ENCODE measurements around the gene MGAT3.

Gene MGAT3

DNA sequence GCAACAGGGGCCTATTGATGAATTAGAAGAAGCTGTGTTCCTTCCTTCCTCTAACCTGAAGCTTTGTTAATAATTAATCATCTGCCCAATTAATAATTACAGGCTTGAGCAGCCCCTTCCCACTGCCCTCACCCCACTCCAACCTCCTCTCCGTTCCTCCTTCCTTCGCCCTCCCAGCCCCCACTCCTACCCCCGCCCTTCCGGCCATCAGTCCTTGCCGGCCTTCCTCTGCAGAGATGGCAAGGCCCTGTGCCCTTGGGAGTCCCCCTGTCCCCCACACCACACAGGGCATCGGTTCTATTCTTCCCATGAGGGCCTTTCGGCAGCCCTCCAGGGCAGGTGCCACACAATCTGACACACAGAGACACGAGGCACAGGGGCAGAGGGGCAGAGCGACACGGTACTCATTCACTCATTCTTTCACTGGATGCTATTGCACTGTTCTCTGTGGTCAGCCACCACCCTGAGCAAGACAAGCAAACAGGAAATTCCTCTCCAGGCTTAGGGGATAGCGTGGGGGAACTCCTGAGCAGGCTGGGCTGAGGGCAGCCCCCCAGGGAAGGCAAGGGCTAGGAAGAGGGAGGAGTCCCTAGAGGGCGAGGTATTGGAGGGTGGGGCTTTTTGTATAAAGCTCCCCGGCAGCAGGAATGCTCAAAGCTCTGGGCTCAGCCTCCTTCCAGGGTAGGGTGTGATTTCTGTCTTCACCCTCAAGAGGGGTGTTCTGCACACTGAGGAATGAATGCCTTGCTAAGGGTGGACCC lies 14.7 kb downstream of the MGAT3 start:
- DNase-seq (ENCODE audit: low read depth in 2 of 2): no peak

DNA sequence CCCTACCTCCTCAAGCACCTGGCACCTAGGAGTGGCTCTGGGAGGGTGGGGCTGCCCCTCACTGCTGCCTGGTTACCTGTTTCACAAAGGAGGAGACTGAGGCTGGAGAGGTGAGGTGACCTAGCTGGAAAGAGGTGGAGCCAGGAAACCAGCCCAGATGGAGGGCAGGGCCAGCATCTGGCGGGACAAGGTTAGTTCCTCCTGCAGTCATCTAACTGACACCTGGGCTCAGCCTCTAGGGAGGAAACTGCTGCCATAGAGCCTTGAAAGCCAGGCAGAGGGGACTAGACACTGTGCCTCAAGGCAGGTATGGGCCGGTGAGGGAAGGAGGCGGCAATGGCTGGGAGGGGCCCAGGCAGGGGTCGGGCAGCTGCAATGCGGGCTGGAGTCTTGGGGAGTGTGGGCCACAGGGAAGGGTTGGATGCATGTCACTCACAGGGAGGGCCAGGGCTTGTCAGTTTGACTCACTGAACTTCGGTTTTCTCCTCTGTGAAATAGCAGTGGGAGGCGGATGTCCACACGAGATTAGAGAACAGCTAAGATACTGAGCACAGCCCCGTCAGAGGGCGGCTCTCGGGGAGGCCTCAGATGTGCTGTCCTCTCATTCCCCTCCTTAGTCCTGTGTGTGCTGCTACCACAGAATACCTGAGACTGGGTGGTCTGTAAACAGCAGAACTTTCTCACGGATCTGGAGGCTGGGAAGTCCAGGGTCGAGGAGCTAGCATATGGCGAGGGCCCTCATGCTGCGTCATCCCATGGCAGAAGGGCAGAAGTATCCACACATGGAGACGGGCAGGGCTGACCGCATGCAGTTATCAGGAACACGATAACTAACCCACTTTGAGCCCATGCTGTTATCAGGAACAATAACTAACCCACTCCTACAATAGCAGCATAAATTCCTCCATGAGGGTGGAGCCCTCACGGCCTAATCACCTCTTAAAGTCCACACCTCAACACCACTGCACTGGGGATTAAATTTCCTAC lies 16.1 kb downstream of the MGAT3 start:
- no peak for DNase-seq (ENCODE audit: low read depth in 2 of 2)

DNA sequence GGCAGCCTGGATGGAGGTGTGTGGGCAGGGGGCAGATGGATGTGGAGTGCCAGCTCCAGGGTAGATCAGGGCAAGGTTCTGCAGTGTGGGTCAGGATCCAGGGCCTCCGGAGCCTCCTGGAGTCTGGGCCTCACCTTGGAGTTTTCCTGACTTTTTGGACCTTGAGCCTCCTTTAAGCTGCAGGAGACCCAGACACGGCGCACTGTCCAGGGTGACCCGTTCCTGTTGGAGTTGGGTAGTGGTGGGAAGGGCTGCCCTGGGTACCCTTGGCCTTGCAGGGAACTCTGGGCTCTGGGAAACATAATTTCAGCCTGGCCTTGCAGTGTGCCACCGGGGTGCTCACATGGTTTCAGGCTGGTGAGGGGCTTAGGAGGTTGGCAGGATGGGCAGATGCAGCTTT lies 17.0 kb downstream of the MGAT3 start:
- no peak for DNase-seq (ENCODE audit: low read depth in 2 of 2)

GRCh38 chr22:39474351-39475111 lies 17.7 kb downstream of the MGAT3 start:
- DNase-seq (ENCODE audit: low read depth in 2 of 2): no peak

DNA sequence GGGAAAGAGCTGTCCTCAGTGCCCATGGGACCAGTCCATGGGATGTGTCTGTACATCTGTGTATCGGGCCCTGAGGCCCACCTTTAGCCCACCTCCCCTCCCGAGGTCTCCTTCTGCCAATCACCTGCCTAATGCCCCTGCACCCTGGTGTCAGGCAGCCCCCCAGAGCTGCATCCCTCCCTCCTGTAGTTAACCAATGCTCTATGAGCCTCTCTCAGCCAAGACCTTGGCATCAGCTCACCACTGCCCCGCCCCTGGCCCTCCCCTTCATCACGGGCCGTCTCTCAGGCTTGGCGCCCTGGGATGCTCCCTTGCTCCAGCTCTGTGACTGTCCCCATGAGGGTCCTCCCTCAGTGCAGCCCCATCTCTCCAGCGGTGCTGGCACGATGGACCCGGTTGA lies 18.5 kb downstream of the MGAT3 start:
- no peak for DNase-seq (ENCODE audit: low read depth in 2 of 2)

DNA sequence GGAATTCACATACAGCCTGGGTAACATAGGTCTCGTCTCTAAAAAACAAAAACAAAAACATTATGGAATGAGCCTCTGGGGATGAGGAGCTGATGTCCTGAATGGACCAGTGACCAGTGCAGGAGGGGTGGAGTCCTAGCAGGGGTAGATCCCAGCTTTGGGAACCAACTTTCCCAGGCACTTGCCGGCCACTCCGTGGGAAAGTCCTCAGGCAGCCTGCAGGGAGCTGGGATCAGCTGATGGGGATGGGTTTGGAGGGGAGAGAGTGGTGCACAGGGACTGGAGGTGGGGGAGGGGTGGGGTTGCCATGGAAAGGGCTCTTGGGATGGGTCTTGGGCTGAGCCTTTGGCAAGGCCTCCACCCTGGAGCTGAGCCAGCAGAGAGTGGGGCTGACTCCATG lies 19.1 kb downstream of the MGAT3 start:
- DNase-seq (ENCODE audit: low read depth in 2 of 2): no peak

GRCh38 chr22:39476664-39477063 lies 19.9 kb downstream of the MGAT3 start:
- no peak for DNase-seq (ENCODE audit: low read depth in 2 of 2)

GRCh38 chr22:39477542-39477941 lies 20.7 kb downstream of the MGAT3 start:
- DNase-seq (ENCODE audit: low read depth in 2 of 2): no peak

DNA sequence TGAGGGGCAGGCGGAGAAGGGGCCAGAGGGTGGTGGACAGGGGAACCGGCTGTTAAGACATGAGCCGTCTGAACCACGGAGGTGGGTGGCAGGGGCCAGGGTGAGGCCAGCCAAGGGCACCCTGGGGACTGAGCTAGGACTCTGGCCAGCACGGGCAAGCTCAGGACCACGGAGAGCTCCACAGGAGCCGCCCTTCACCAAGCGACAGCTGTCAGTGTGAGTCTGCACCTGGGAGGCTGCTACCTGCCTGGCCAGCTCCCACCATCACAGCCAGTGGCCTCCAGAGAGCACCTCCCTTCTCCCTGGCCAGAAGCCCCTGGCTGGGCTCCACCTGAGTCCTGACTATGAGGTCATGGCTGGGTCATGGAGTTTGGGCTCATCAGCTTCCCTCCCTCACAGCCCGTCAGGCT lies 21.6 kb downstream of the MGAT3 start:
- no peak for DNase-seq (ENCODE audit: low read depth in 2 of 2)

DNA sequence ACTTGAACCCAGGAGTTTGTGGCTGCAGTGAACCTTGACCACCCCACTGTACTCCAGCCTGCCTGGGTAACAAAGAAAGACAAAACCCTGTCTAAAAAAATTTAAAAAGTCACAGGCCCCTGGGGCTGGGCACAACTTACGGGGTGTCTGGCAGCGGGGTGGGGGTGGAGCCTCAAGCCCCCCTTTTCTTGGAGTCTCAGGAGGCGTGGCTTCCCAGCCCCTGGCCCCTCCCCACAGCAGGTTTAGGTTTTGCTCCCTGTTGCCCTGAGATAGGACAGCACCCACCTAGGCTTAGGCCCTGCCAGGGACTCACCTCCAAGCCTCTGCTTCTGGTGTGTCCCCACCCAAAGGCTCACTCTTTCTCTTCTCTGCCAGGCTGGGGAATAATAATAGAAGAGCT lies 22.4 kb downstream of the MGAT3 start:
- DNase-seq (ENCODE audit: low read depth in 2 of 2): no peak

DNA sequence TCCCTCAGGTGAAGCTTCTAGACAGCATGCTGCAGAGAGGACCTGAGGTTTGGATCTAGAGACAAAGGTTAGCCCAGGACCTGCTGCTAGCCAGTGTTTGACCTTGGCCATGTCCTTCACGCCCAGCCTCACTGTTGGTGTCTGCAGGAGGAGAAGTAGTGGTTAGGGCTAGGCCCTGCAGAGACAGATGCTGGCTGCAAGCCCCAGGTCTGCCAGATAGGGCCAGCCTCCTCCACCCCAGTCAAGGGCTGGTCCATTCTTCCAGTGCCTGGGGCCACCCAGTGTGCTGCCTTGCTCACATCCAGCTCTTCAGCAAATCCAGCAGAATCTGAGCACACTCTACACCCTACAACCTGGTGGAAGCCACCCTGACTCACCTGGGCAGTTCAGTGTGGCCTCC lies 23.7 kb downstream of the MGAT3 start:
- DNase-seq (ENCODE audit: low read depth in 2 of 2): no peak

DNA sequence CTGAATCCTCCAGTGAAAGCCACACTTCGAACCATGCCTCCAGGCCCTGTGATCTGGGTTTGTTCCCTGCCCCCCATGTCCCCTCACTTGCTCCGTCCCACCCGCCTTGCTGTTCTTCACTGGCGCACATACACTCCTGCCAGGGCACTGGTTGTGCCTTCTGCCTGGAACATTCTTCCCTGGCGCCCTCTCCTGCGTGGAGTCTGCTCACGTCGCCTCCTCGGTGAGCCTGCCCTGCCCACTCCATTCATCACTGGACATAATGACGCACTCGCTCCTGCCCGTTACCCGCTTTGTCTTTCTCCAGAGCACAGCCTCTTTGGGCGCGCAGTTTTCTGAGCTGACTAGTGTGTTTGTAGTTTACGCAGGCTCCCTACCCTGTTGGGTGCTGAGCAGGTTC lies 24.2 kb downstream of the MGAT3 start:
- DNase-seq (ENCODE audit: low read depth in 2 of 2): no peak

GRCh38 chr22:39481595-39481994 lies 24.8 kb downstream of the MGAT3 start:
- DNase-seq (ENCODE audit: low read depth in 2 of 2): no peak

DNA sequence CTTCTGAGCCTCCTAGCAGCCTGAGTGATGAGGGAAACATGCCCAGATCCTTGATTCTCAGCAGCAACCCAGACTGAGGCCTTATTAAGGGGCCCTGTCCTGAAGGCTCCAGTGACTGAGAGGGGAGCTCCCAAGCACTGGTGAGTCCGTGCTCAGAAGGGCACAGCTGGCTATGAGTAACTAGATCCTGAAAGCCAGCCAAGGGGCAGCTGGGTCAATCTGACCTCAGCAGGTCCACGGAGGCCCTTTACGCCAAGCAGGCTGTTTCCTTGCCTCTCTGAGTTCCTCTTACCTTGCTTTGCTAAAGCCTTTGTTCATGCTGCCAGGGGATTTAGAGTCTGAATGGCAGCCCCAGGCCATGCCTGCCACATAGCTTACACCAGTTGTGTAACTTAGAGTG lies 26.0 kb downstream of the MGAT3 start:
- no peak for DNase-seq (ENCODE audit: low read depth in 2 of 2)

DNA sequence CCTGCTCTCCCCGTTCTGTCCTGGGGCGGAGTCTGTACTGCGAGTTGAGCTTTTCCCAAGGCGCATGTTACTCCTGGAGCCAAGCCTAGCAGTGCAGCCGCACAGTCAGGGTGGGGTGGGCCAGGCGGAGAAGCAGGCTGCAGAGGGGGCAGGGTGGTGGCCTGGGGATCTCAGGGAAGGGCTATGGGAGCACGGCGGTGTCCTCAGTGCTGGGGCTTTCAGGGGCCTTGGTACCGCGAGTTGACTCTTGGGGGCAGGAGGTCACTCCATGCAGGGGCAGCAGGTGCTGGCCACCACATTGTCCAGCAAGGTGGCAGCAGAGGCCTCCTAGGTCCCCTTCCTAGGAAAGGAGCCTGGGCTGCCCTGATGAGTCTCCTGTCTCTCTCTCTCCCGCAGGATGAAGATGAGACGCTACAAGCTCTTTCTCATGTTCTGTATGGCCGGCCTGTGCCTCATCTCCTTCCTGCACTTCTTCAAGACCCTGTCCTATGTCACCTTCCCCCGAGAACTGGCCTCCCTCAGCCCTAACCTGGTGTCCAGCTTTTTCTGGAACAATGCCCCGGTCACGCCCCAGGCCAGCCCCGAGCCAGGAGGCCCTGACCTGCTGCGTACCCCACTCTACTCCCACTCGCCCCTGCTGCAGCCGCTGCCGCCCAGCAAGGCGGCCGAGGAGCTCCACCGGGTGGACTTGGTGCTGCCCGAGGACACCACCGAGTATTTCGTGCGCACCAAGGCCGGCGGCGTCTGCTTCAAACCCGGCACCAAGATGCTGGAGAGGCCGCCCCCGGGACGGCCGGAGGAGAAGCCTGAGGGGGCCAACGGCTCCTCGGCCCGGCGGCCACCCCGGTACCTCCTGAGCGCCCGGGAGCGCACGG lies 30.4 kb downstream of the MGAT3 start:
- DNase-seq (ENCODE audit: low read depth in 2 of 2): no peak

GRCh38 chr22:39487826-39488520 lies 31.2 kb downstream of the MGAT3 start:
- no peak for DNase-seq (ENCODE audit: low read depth in 2 of 2)

GRCh38 chr22:39488563-39489083 lies 31.8 kb downstream of the MGAT3 start:
- no peak for DNase-seq (ENCODE audit: low read depth in 2 of 2)

DNA sequence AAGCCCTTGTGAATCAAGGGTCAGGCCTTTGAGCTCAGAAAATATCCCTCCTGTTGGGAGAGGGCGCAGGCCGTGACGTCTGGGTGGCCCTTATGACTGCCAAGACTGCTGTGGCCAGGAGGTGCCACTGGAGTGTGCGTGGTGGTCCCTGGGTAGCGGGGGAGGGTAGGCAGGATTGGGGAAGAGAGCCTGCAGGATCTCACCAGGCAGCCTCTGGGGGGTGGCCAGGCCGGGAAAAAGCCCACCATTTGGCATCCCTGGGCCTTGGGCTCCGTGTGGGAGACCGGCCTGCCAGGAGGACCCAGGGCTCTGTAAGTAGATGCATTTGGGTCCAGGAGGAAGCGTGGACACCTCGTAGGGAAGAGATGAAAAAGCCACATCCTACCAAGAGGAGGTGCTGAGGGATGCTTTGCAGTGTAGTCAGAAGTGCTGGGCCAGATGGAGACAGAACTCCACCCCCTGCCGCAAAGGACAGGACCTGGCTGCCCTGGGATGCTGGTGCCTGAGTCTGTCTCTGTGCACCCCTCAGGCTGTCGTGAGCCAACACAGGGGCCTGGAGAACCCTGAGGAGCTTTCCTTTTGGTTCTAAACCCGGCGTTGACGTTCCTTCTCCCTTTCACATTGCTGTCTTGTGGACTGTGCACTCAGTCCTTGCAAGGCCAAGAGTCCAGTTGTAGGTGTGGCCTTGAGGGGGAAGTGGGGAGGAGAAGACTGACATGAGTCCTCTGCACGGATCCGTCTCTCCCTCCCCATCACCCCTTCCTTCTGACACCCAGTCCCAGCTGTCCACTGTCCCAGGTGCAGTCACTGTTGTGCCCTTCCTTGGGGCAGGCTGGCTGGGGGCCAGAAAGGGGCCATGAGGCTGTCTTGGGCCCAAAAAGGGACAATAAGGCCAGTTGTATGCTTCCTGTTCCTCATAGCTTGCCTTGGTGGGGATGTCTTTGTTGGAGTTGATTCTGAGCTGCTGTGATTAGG lies 32.6 kb downstream of the MGAT3 start:
- no peak for DNase-seq (ENCODE audit: low read depth in 2 of 2)

DNA sequence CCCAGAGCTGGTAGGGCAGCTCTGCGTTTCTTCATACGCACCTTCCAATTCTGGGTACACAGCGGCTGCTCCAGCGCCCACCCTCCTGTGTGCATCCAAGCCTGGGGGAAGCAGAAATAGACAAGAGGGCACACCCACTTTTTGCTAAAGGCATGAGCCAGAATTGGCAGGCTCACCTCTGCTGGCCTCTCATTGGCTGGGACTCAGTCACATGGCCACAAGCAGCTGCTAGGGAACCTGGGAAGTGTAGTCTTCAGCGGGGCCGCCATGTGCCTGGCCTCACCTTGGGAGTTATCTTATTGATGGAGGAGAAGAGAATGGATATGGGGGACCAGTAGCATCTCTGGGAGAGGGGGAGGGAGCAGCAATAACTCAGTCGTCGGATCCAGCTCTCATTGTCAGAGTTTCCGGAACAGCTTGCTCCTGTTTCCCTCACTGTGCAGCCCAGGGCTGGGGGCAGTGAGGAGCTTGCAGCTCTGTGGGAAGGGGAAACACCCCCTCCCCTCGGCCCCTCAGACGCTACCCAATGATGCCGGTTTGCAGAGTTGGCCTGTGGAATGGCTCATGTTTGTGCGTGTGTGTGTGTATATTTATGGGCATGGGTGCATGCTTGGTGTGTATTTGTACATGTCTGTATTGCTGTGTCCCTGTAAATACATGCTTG lies 33.5 kb downstream of the MGAT3 start:
- peak; percentile 62 to 74 for DNase-seq (ENCODE audit: low read depth in 2 of 2)

Data from stimulated activated CD8-positive, alpha-beta memory T cell treated with anti-CD3 and anti-CD28 coated beads, Interleukin-2, amount 100 ng/mL, for 48 hours (primary cell).